Measurements from ENCODE around the gene SLC5A8. TPM values are rescaled to one million over a fixed set of nuclear protein-coding genes. Genes with fewer than 3 reads are reported as not detected.

The SLC5A8 gene
- under 1 TPM in 2 of 3 donors, not detected in 1; 0.29 to 0.33 TPM for total RNA-seq

DNA sequence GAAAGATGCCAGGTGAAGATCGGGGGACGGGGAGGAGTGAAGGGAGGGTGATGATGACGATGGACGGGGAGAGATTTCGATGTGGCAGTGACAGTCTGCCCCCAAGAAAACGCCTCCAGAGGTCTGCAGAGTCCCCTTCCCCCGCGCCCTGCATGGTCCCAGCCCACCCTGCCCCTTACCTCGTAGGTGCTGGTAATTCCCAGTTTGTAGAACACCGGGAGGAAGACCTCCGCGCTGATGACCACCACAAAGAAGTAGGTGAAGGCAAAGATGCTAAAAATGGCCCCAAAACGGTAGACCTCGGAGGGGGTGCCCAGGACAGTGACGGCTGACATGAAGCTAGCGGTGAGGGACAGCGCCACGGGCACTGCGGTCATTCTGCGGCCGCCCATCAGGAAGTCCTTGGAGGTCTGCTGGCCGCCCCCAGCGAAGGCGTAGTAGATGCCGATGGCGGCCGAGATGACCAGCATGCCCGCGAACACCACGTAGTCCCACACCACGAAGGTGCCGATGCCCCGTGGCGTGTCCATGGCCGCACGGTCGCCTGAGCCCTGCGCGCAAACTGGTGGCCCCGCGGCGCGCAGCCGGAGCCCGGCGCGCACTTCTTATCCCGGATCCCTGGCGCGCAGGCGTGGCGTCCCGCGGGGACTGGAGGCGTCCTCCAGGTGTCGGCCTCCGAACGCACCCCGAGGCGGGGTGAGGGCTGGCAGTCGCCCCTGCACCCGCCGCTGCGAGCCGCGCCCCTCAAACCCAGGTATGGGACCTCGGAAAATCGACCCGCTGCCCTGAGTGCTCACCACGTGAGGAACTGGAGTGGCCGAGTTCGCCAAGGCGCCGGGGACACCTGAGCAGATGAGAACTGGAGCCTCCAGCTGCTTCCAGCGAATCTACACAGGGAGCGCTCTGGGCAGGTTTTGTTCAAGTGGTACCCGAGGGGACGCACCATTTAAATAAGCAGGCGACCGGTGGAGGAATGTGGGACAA lies at the start of gene SLC5A8:
Gene SLC5A8 (minus strand): TSS at position 920 of the 984 bp plus-strand sequence. CDS start 390 bp downstream, at position 530.
- DNase-seq (ENCODE audit: low spot score in 2 of 2), result no peak
- intact Hi-C loops (cut with DNase I; ENCODE audit: low total_unique reads), result no loop called here
- TF ChIP-seq, protein P1, sequence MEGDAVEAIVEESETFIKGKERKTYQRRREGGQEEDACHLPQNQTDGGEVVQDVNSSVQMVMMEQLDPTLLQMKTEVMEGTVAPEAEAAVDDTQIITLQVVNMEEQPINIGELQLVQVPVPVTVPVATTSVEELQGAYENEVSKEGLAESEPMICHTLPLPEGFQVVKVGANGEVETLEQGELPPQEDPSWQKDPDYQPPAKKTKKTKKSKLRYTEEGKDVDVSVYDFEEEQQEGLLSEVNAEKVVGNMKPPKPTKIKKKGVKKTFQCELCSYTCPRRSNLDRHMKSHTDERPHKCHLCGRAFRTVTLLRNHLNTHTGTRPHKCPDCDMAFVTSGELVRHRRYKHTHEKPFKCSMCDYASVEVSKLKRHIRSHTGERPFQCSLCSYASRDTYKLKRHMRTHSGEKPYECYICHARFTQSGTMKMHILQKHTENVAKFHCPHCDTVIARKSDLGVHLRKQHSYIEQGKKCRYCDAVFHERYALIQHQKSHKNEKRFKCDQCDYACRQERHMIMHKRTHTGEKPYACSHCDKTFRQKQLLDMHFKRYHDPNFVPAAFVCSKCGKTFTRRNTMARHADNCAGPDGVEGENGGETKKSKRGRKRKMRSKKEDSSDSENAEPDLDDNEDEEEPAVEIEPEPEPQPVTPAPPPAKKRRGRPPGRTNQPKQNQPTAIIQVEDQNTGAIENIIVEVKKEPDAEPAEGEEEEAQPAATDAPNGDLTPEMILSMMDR (IDR thresholded peaks at IDR 0.05), result no peak
- TF ChIP-seq POLR2AphosphoS5 (IDR thresholded peaks at IDR 0.05), result no peak
- TF ChIP-seq POLR2A (IDR thresholded peaks at IDR 0.05), result no peak
- Histone ChIP-seq H3K4me3 (peak within 1 kb of the TSS in 2 of 3 donors; percentile 43 to 56), H3K36me3 (no peaks in the 10 kb centered on the region), H3K9me3 (no peaks in the 10 kb centered on the region), H3K27me3 (peaks cover 0 to 23% of the 10 kb centered on the region in 2 donors), H3K4me1 (no peaks in the 10 kb centered on the region), H3K27ac (no peak within 1 kb of the TSS)

- no peaks in the 10 kb centered on the region for H3K27me3 ChIP-seq
- intact Hi-C loops (cut with DNase I; ENCODE audit: low total_unique reads), result no loop called here
- no peak overlapping the region for H3K4me3 ChIP-seq
- H3K4me1 ChIP-seq, result no peaks in the 10 kb centered on the region
- H3K36me3 ChIP-seq, result no peaks in the 10 kb centered on the region
- no peaks in the 10 kb centered on the region for H3K9me3 ChIP-seq
- no peak for TF ChIP-seq POLR2AphosphoS5 (IDR thresholded peaks at IDR 0.05)
- TF ChIP-seq, protein P1 (IDR thresholded peaks at IDR 0.05), result no peak
- TF ChIP-seq POLR2A (IDR thresholded peaks at IDR 0.05), result no peak
- DNase-seq (ENCODE audit: low spot score in 2 of 2), result no peak
- H3K27ac ChIP-seq, result no peak overlapping the region
Measured at GRCh38 chr12:101257357-101257756, 47.3 kb upstream of the SLC5A8 start.

GRCh38 chr12:101256266-101256665 lies 46.2 kb upstream of the SLC5A8 start:
- intact Hi-C loops (cut with DNase I; ENCODE audit: low total_unique reads), result no loop called here
- TF ChIP-seq POLR2AphosphoS5 (IDR thresholded peaks at IDR 0.05) (no peak), POLR2A (IDR thresholded peaks at IDR 0.05) (no peak)
- TF ChIP-seq, protein P1 (IDR thresholded peaks at IDR 0.05), result no peak
- Histone ChIP-seq H3K4me1 (no peaks in the 10 kb centered on the region), H3K27ac (no peak overlapping the region), H3K27me3 (no peaks in the 10 kb centered on the region), H3K36me3 (no peaks in the 10 kb centered on the region), H3K9me3 (no peaks in the 10 kb centered on the region), H3K4me3 (no peak overlapping the region)
- no peak for DNase-seq (ENCODE audit: low spot score in 2 of 2)

DNA sequence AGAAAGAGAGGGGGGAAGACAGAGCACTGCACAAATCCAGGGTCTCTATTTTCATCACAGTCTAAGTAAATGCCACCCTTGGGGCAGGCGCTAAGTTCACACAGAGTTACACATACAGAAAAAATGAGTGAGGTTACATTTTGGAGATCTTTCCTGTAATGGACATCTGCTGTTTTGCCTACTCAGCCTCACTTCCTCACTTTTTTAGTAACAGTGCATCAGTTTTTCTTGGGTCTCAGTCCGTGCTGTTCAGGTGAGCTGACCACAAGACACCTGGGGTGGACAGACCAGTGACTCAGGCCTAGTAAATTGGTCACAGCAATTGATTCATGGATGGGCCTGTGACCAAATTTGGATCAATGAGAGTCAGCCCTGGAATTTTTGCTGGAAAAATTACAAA lies 33.6 kb upstream of the SLC5A8 start:
- Histone ChIP-seq H3K27me3 (no peaks in the 10 kb centered on the region), H3K27ac (no peak overlapping the region), H3K4me1 (no peaks in the 10 kb centered on the region), H3K36me3 (no peaks in the 10 kb centered on the region), H3K4me3 (no peak overlapping the region), H3K9me3 (peaks cover 0 to 15% of the 10 kb centered on the region in 2 donors)
- no peak for DNase-seq (ENCODE audit: low spot score in 2 of 2)
- intact Hi-C loops (cut with DNase I; ENCODE audit: low total_unique reads), result no loop called here
- no peak for TF ChIP-seq POLR2A (IDR thresholded peaks at IDR 0.05)
- TF ChIP-seq, protein P1 (IDR thresholded peaks at IDR 0.05), result no peak
- no peak for TF ChIP-seq POLR2AphosphoS5 (IDR thresholded peaks at IDR 0.05)

DNA sequence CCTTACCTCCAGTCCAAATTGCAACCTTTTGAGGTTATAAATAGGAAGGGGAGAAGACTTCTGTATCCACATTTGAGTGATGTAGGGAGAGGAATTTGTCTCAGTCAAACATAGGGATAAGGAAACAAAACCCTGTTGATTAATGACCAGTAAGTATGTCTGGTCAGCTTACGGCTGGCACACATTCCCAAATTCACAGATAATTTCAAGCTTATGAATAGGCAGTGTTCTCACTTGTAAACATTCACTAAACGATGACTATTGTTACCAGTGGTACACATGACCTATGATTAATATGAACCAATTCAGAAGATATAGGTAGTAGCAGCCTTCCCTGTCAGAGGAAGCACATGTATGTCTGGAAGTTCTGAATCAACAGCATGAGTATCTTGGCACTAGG lies 33.0 kb upstream of the SLC5A8 start:
- no peak for DNase-seq (ENCODE audit: low spot score in 2 of 2)
- no peak for TF ChIP-seq POLR2A (IDR thresholded peaks at IDR 0.05)
- TF ChIP-seq, protein P1 (IDR thresholded peaks at IDR 0.05), result no peak
- TF ChIP-seq POLR2AphosphoS5 (IDR thresholded peaks at IDR 0.05), result no peak
- no peaks in the 10 kb centered on the region for H3K4me1 ChIP-seq
- no peaks in the 10 kb centered on the region for H3K36me3 ChIP-seq
- H3K27me3 ChIP-seq, result no peaks in the 10 kb centered on the region
- intact Hi-C loops (cut with DNase I; ENCODE audit: low total_unique reads), result no loop called here
- H3K9me3 ChIP-seq, result peaks cover 0 to 16% of the 10 kb centered on the region in 2 donors
- H3K27ac ChIP-seq, result no peak overlapping the region
- H3K4me3 ChIP-seq, result no peak overlapping the region
